ENCODE data around the gene CHST6. TPM values are rescaled to one million over a fixed set of nuclear protein-coding genes. Genes with fewer than 3 reads are reported as not detected.
A peak's percentile ranks its signal among the peaks of the same experiment; 100 is the strongest.

Gene CHST6
- total RNA-seq, 1 experiment from 2014 or later, result 20.8 TPM

- H3K27ac Mint-ChIP-seq, result no peak overlapping the region
Measured at GRCh38 chr16:75462806-75463205, 32.4 kb downstream of the CHST6 start.

More at GRCh38 chr16:75462806-75463205, 32.4 kb downstream of the CHST6 start:
- H2AK5ac ChIP-seq (ENCODE audit: insufficient read length, low read length), result no peak overlapping the region
- H4K5ac ChIP-seq (ENCODE audit: insufficient read length, low read depth, low read length), result no peak overlapping the region
- no peaks in the 10 kb centered on the region; the same call in 1 of the 2 replicates for H3K4me1 ChIP-seq (ENCODE audit: insufficient read depth, low read length)
- H3K79me2 ChIP-seq (ENCODE audit: insufficient read depth, low read length), result peaks cover 25% of the 10 kb centered on the region; the same call in 1 of the 2 replicates
- H2BK15ac ChIP-seq (ENCODE audit: low read depth, low read length), result no peak overlapping the region
- Mint-ChIP-seq H3K36me3 (ENCODE audit: insufficient read depth in 1 of 3, low read depth in 3 of 3) (peaks cover 4 to 17% (median 11%) of the 10 kb centered on the region in 3 experiments), H3K9me3 (no peaks in the 10 kb centered on the region), H3K4me3 (peak overlapping the region; percentile 93 to 99), H3K4me1 (peaks cover 33 to 48% of the 10 kb centered on the region in 2 experiments), H3K27me3 (ENCODE audit: low read depth) (peaks cover 2% of the 10 kb centered on the region)
- no peak for DNase-seq
- no peak overlapping the region for H2BK5ac ChIP-seq (ENCODE audit: insufficient read length, low read length)
- H4K8ac ChIP-seq (replicated peaks; ENCODE audit: insufficient read length, low read depth, low read length), result no peak overlapping the region
- H3K14ac ChIP-seq (ENCODE audit: insufficient read depth, low read length), result no peak overlapping the region
- no peak overlapping the region for H2AFZ ChIP-seq (ENCODE audit: low read length)
- H2BK120ac ChIP-seq (ENCODE audit: low read depth, low read length, poor library complexity, severe bottlenecking), result no peak overlapping the region
- no peaks in the 10 kb centered on the region for H3K27me3 ChIP-seq (ENCODE audit: insufficient read depth, low read length)
- no peaks in the 10 kb centered on the region for H3K79me1 ChIP-seq (ENCODE audit: insufficient read depth, low read depth, low read length, poor library complexity, severe bottlenecking)
- no peak overlapping the region for H4K91ac ChIP-seq (ENCODE audit: insufficient read length, low read depth, low read length)
- H3K23ac ChIP-seq (ENCODE audit: insufficient read length, low read depth, low read length), result no peak overlapping the region
- H3K4me2 ChIP-seq (ENCODE audit: insufficient read depth, insufficient read length, low read length), result no peak overlapping the region
- H2BK20ac ChIP-seq (ENCODE audit: low read depth, low read length, poor library complexity, severe bottlenecking), result no peak overlapping the region
- no peak overlapping the region for H3K9ac ChIP-seq (ENCODE audit: extremely low read depth, insufficient read length, low read length)
- H2BK12ac ChIP-seq (ENCODE audit: insufficient read length, low read depth, low read length), result no peak overlapping the region
- no peak for TF ChIP-seq CTCF (conservative IDR thresholded peaks at IDR 0.05)
- no peak overlapping the region for H3K18ac ChIP-seq (ENCODE audit: insufficient read length, low read depth, low read length)
- H3T11ph ChIP-seq (ENCODE audit: low read length), result no peak overlapping the region
- H3K9me3 ChIP-seq (ENCODE audit: control insufficient read depth, low read depth, low read length), result no peaks in the 10 kb centered on the region
- H3K27ac ChIP-seq (ENCODE audit: insufficient read length, low read depth, low read length), result no peak overlapping the region
- H3K23me2 ChIP-seq (ENCODE audit: insufficient read length, low read depth, low read length, poor library complexity, severe bottlenecking), result peaks cover 3% of the 10 kb centered on the region
- no peaks in the 10 kb centered on the region for H4K20me1 ChIP-seq (ENCODE audit: control insufficient read depth, insufficient read depth, insufficient read length)
- no CpG with 5 or more reads among the region's 2 CpGs for WGBS (ENCODE audit: extremely low coverage, insufficient read length, low lambda C conversion rate)
- H3K4ac ChIP-seq (ENCODE audit: low read depth, low read length), result no peak overlapping the region
- no peak overlapping the region for H3K56ac ChIP-seq (ENCODE audit: insufficient read length, low read depth, low read length)

Measured in H9 (cell line).